ENCODE measurements around the gene NOC4L.

The NOC4L gene

GRCh38 chr12:132142679-132143335 lies 1.4 kb upstream of the NOC4L start:
- Histone ChIP-seq H3K9me3 (ENCODE audit: insufficient read depth, low read length) (no peaks in the 10 kb centered on the region), H3K36me3 (ENCODE audit: low read length) (no peaks in the 10 kb centered on the region), H3K27ac (ENCODE audit: low read depth, low read length) (no peak overlapping the region), H4K20me1 (ENCODE audit: low read depth, low read length) (no peaks in the 10 kb centered on the region), H3K9ac (ENCODE audit: low read length) (peak overlapping the region; percentile 88), H2AFZ (ENCODE audit: low read depth, low read length, severe bottlenecking) (no peak overlapping the region), H3K4me3 (ENCODE audit: insufficient read depth, low read length, poor library complexity, severe bottlenecking) (peak overlapping the region; percentile 96), H3K9me2 (replicated peaks; ENCODE audit: insufficient read depth, low read length) (no peaks in the 10 kb centered on the region), H3F3A (ENCODE audit: insufficient read depth) (no peaks in the 10 kb centered on the region), H3K27me3 (ENCODE audit: low read length) (no peaks in the 10 kb centered on the region), H3K79me2 (ENCODE audit: insufficient read depth, low read length) (peaks cover 41% of the 10 kb centered on the region), H3K4me2 (ENCODE audit: low read depth, low read length, poor library complexity, severe bottlenecking) (peak overlapping the region; percentile 82)
- TF ChIP-seq, protein P1, sequence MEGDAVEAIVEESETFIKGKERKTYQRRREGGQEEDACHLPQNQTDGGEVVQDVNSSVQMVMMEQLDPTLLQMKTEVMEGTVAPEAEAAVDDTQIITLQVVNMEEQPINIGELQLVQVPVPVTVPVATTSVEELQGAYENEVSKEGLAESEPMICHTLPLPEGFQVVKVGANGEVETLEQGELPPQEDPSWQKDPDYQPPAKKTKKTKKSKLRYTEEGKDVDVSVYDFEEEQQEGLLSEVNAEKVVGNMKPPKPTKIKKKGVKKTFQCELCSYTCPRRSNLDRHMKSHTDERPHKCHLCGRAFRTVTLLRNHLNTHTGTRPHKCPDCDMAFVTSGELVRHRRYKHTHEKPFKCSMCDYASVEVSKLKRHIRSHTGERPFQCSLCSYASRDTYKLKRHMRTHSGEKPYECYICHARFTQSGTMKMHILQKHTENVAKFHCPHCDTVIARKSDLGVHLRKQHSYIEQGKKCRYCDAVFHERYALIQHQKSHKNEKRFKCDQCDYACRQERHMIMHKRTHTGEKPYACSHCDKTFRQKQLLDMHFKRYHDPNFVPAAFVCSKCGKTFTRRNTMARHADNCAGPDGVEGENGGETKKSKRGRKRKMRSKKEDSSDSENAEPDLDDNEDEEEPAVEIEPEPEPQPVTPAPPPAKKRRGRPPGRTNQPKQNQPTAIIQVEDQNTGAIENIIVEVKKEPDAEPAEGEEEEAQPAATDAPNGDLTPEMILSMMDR (IDR thresholded peaks at IDR 0.05; ENCODE audit: insufficient read depth, low read length, poor library complexity, severe bottlenecking), result no peak
- no peak for TF ChIP-seq EZH2phosphoT487 (conservative IDR thresholded peaks at IDR 0.05; ENCODE audit: low read length)

GRCh38 chr12:132143336-132144071 lies 753 bp upstream of the NOC4L start:
- H3K27me3 ChIP-seq (ENCODE audit: low read length), result no peaks in the 10 kb centered on the region
- H3F3A ChIP-seq (ENCODE audit: insufficient read depth), result no peaks in the 10 kb centered on the region
- H3K79me2 ChIP-seq (ENCODE audit: insufficient read depth, low read length), result peaks cover 41% of the 10 kb centered on the region
- TF ChIP-seq, protein P1 (IDR thresholded peaks at IDR 0.05; ENCODE audit: insufficient read depth, low read length, poor library complexity, severe bottlenecking), result no peak
- no peak for TF ChIP-seq EZH2phosphoT487 (conservative IDR thresholded peaks at IDR 0.05; ENCODE audit: low read length)
- H2AFZ ChIP-seq (ENCODE audit: low read depth, low read length, severe bottlenecking), result no peak overlapping the region
- no peaks in the 10 kb centered on the region for H3K9me3 ChIP-seq (ENCODE audit: insufficient read depth, low read length)
- no peak overlapping the region for H3K27ac ChIP-seq (ENCODE audit: low read depth, low read length)
- H3K36me3 ChIP-seq (ENCODE audit: low read length), result no peaks in the 10 kb centered on the region
- H3K4me3 ChIP-seq (ENCODE audit: insufficient read depth, low read length, poor library complexity, severe bottlenecking), result peak overlapping the region; percentile 96
- no peaks in the 10 kb centered on the region for H4K20me1 ChIP-seq (ENCODE audit: low read depth, low read length)
- H3K9ac ChIP-seq (ENCODE audit: low read length), result peak overlapping the region; percentile 88
- H3K9me2 ChIP-seq (replicated peaks; ENCODE audit: insufficient read depth, low read length), result no peaks in the 10 kb centered on the region
- H3K4me2 ChIP-seq (ENCODE audit: low read depth, low read length, poor library complexity, severe bottlenecking), result peak overlapping the region; percentile 82

DNA sequence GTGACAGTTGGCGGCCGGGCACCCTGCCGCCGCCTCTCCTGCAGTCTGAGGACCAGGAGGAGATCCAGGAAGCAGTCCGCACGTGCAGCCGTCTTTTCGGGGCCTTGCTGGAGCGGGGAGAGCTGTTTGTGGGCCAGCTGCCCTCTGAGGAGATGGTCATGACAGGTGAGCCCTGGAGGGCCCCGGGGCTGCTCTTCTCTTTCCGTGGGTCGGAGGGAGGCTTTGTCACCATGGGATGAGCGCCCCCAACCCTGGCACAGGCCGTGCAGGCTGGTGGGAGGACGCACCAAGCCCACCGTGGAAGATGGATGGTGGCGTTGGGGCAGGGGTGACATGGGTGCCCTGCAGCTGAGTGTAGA lies 532 bp downstream of the NOC4L start:
- Histone ChIP-seq H3K4me3 (ENCODE audit: insufficient read depth, low read length, poor library complexity, severe bottlenecking) (peak overlapping the region; percentile 96), H3K27ac (ENCODE audit: low read depth, low read length) (no peak overlapping the region), H3K9me3 (ENCODE audit: insufficient read depth, low read length) (no peaks in the 10 kb centered on the region), H3K79me2 (ENCODE audit: insufficient read depth, low read length) (peaks cover 41% of the 10 kb centered on the region), H3F3A (ENCODE audit: insufficient read depth) (no peaks in the 10 kb centered on the region), H3K36me3 (ENCODE audit: low read length) (no peaks in the 10 kb centered on the region), H2AFZ (ENCODE audit: low read depth, low read length, severe bottlenecking) (peak overlapping the region; percentile 57), H3K9me2 (replicated peaks; ENCODE audit: insufficient read depth, low read length) (no peaks in the 10 kb centered on the region), H3K27me3 (ENCODE audit: low read length) (no peaks in the 10 kb centered on the region), H3K9ac (ENCODE audit: low read length) (peak overlapping the region; percentile 88), H4K20me1 (ENCODE audit: low read depth, low read length) (no peaks in the 10 kb centered on the region), H3K4me2 (ENCODE audit: low read depth, low read length, poor library complexity, severe bottlenecking) (peak overlapping the region; percentile 62)
- TF ChIP-seq, protein P1 (IDR thresholded peaks at IDR 0.05; ENCODE audit: insufficient read depth, low read length, poor library complexity, severe bottlenecking), result no peak
- TF ChIP-seq EZH2phosphoT487 (conservative IDR thresholded peaks at IDR 0.05; ENCODE audit: low read length), result no peak

Data from SU-DHL-6 (cell line).